Naive thymus-derived CD8-positive, alpha-beta T cell (primary cell): Measurements from ENCODE around the gene CACNA1C. TPM values are rescaled to one million over a fixed set of nuclear protein-coding genes. Genes with fewer than 3 reads are reported as not detected.
A peak's percentile ranks its signal among the peaks of the same experiment; 100 is the strongest.

Experiments
- ATAC-seq, 2 donors: fragments of 150-1000 bp; cut with Tn5 transposase in 1 of 2; sonication (Bioruptor Pico), chemical (Tn5 transposase) in 1 of 2; 1 replicate in 1 of 2; 2 replicates in 1 of 2; pipeline ENCODE4 v1.10.0; 2021; ENCODE audit warnings: mild to moderate bottlenecking in 2 of 2, moderate library complexity in 2 of 2
- POLR2A ChIA-PET: fragments of 350-600 bp; sonication (Branson Sonifier 250); formaldehyde crosslinking; loops from one replicate; lab custom pipeline; 2021; ENCODE audit warnings: antibody characterized with exemption; lab: Charles Lee
- DNase-seq, 10 donors: peaks; one replicate each; pipeline versions ENCODE4 v3.0.0 to v3.0.0-alpha.2; 2020 to 2022
- H3K27ac Mint-ChIP-seq, 10 donors: one replicate each; pipeline ENCODE4 v1.8.0; 2020 to 2022; ENCODE audit warnings: mild to moderate bottlenecking in 10 of 10, mixed read lengths in 10 of 10, moderate library complexity in 4 of 10, inconsistent platforms in 1 of 10
- H3K27me3 Mint-ChIP-seq, 5 donors: one replicate each; pipeline ENCODE4 v1.8.0; 2021 to 2022; ENCODE audit warnings: mixed read lengths in 5 of 5
- H3K36me3 Mint-ChIP-seq, 3 donors: one replicate each; pipeline ENCODE4 v1.8.0; 2020 to 2022; ENCODE audit warnings: mixed read lengths in 3 of 3, mild to moderate bottlenecking in 2 of 3, inconsistent platforms in 1 of 3
- H3K4me1 Mint-ChIP-seq, 4 donors: one replicate each; pipeline ENCODE4 v1.8.0; 2021 to 2022; ENCODE audit warnings: mixed read lengths in 4 of 4
- H3K4me3 Mint-ChIP-seq, 10 donors: one replicate each; pipeline ENCODE4 v1.8.0; 2020 to 2022; ENCODE audit warnings: mild to moderate bottlenecking in 10 of 10, mixed read lengths in 10 of 10, moderate library complexity in 6 of 10, inconsistent platforms in 1 of 10
- H3K9me3 Mint-ChIP-seq, 9 donors: one replicate each; pipeline ENCODE4 v1.8.0; 2020 to 2022; ENCODE audit warnings: mixed read lengths in 9 of 9, mild to moderate bottlenecking in 3 of 9, inconsistent platforms in 1 of 9, moderate library complexity in 1 of 9
- polyA plus RNA-seq, 3 donors: library from polyadenylated mRNA; unstranded; fragments of 300-500 nt; fragmentation: Illumina TruSeq; gene quantifications; one replicate each; pipeline ENCODE4 v1.2.3, GENCODE V29; 2021
- total RNA-seq, 8 experiments: library from RNA in 2 of 8; stranded (reverse) in 2 of 8; gene quantifications; one replicate each; pipeline ENCODE4 v1.2.3 and lab custom pipeline; 2021 to 2026

The CACNA1C gene
- total and polyA plus RNA-seq, 5 experiments from 2014 or later: 0.05 to 0.21 (median 0.16) TPM

- ATAC-seq (no peak), DNase-seq (no peak)
- POLR2A ChIA-PET: no interaction called here
- Mint-ChIP-seq H3K9me3 (no peaks in the 10 kb centered on the region), H3K36me3 (no peaks in the 10 kb centered on the region), H3K27ac (no peak overlapping the region), H3K4me3 (no peak overlapping the region), H3K27me3 (peaks cover 0 to 22% (median 6%) of the 10 kb centered on the region in 5 donors), H3K4me1 (peaks cover 0 to 2% (median 0%) of the 10 kb centered on the region in 4 donors)
Observed at GRCh38 chr12:2539938-2540337, 487.2 kb downstream of the CACNA1C start.

GRCh38 chr12:2540535-2540941 is 487.8 kb downstream of the CACNA1C start:
- no peak overlapping the region for H3K4me3 Mint-ChIP-seq
- H3K4me1 Mint-ChIP-seq: peaks cover 0 to 2% (median 0%) of the 10 kb centered on the region in 4 donors
- no peak overlapping the region for H3K27ac Mint-ChIP-seq
- POLR2A ChIA-PET: no interaction called here
- peaks cover 0 to 22% (median 6%) of the 10 kb centered on the region in 5 donors for H3K27me3 Mint-ChIP-seq
- H3K9me3 Mint-ChIP-seq: no peaks in the 10 kb centered on the region
- no peaks in the 10 kb centered on the region for H3K36me3 Mint-ChIP-seq
- peak in 1 of 10 donors; percentile 37 for DNase-seq
- no peak for ATAC-seq

- Mint-ChIP-seq H3K36me3 (no peaks in the 10 kb centered on the region), H3K9me3 (no peaks in the 10 kb centered on the region), H3K27me3 (peaks cover 0 to 22% (median 6%) of the 10 kb centered on the region in 5 donors), H3K27ac (no peak overlapping the region), H3K4me1 (peaks cover 0 to 2% (median 0%) of the 10 kb centered on the region in 4 donors), H3K4me3 (no peak overlapping the region)
- no peak for ATAC-seq
- no peak for DNase-seq
- POLR2A ChIA-PET: no interaction called here
Observed at GRCh38 chr12:2541631-2542204, 488.9 kb downstream of the CACNA1C start.

- ATAC-seq: no peak
- no peak for DNase-seq
- H3K36me3 Mint-ChIP-seq: no peaks in the 10 kb centered on the region
Observed at GRCh38 chr12:2543801-2544200, 491.0 kb downstream of the CACNA1C start.

GRCh38 chr12:2544230-2544629 is 491.4 kb downstream of the CACNA1C start:
- Mint-ChIP-seq H3K36me3 (no peaks in the 10 kb centered on the region), H3K9me3 (no peaks in the 10 kb centered on the region), H3K27ac (no peak overlapping the region), H3K4me3 (no peak overlapping the region), H3K27me3 (peaks cover 0 to 22% (median 6%) of the 10 kb centered on the region in 5 donors), H3K4me1 (no peaks in the 10 kb centered on the region)
- DNase-seq (no peak), ATAC-seq (no peak)
- POLR2A ChIA-PET: no interaction called here

More at GRCh38 chr12:2543801-2544200, 491.0 kb downstream of the CACNA1C start:
- Mint-ChIP-seq H3K4me3 (no peak overlapping the region), H3K4me1 (no peaks in the 10 kb centered on the region), H3K27me3 (peaks cover 0 to 22% (median 6%) of the 10 kb centered on the region in 5 donors), H3K9me3 (no peaks in the 10 kb centered on the region), H3K27ac (no peak overlapping the region)
- POLR2A ChIA-PET: no interaction called here

GRCh38 chr12:2547273-2548044 is 494.7 kb downstream of the CACNA1C start:
- ATAC-seq: no peak
- no peaks in the 10 kb centered on the region for H3K4me1 Mint-ChIP-seq
- POLR2A ChIA-PET: no interaction called here
- no peak overlapping the region for H3K4me3 Mint-ChIP-seq
- no peak for DNase-seq
- H3K27ac Mint-ChIP-seq: no peak overlapping the region
- peaks cover 0 to 18% (median 4%) of the 10 kb centered on the region in 5 donors for H3K27me3 Mint-ChIP-seq
- H3K9me3 Mint-ChIP-seq: no peaks in the 10 kb centered on the region
- H3K36me3 Mint-ChIP-seq: no peaks in the 10 kb centered on the region

- H3K36me3 Mint-ChIP-seq: no peaks in the 10 kb centered on the region
- POLR2A ChIA-PET: no interaction called here
- no peak overlapping the region for H3K4me3 Mint-ChIP-seq
- peaks cover 0 to 18% (median 4%) of the 10 kb centered on the region in 5 donors for H3K27me3 Mint-ChIP-seq
- no peak for DNase-seq
- H3K27ac Mint-ChIP-seq: no peak overlapping the region
- H3K4me1 Mint-ChIP-seq: no peaks in the 10 kb centered on the region
- no peak for ATAC-seq
- no peaks in the 10 kb centered on the region for H3K9me3 Mint-ChIP-seq
Observed at GRCh38 chr12:2548081-2548480, 495.3 kb downstream of the CACNA1C start.

- POLR2A ChIA-PET: no interaction called here
- no peaks in the 10 kb centered on the region for H3K4me1 Mint-ChIP-seq
- H3K27me3 Mint-ChIP-seq: peaks cover 0 to 12% (median 3%) of the 10 kb centered on the region in 5 donors
- no peak for DNase-seq
- H3K4me3 Mint-ChIP-seq: no peak overlapping the region
- H3K9me3 Mint-ChIP-seq: no peaks in the 10 kb centered on the region
- no peak overlapping the region for H3K27ac Mint-ChIP-seq
- ATAC-seq: no peak
- no peaks in the 10 kb centered on the region for H3K36me3 Mint-ChIP-seq
Observed at GRCh38 chr12:2550561-2551411, 498.0 kb downstream of the CACNA1C start.

GRCh38 chr12:2551412-2551900 is 498.7 kb downstream of the CACNA1C start:
- POLR2A ChIA-PET: no interaction called here
- Mint-ChIP-seq H3K27ac (no peak overlapping the region), H3K36me3 (no peaks in the 10 kb centered on the region), H3K4me3 (no peak overlapping the region), H3K9me3 (no peaks in the 10 kb centered on the region), H3K27me3 (peaks cover 0 to 14% (median 4%) of the 10 kb centered on the region in 5 donors), H3K4me1 (no peaks in the 10 kb centered on the region)
- DNase-seq: no peak
- no peak for ATAC-seq

GRCh38 chr12:2552000-2552756 is 499.4 kb downstream of the CACNA1C start:
- no peaks in the 10 kb centered on the region for H3K9me3 Mint-ChIP-seq
- H3K27ac Mint-ChIP-seq: no peak overlapping the region
- H3K27me3 Mint-ChIP-seq: peaks cover 0 to 14% (median 4%) of the 10 kb centered on the region in 5 donors
- POLR2A ChIA-PET: no interaction called here
- DNase-seq (no peak), ATAC-seq (no peak)
- no peak overlapping the region for H3K4me3 Mint-ChIP-seq
- no peaks in the 10 kb centered on the region for H3K4me1 Mint-ChIP-seq
- H3K36me3 Mint-ChIP-seq: no peaks in the 10 kb centered on the region

- no peak overlapping the region for H3K27ac Mint-ChIP-seq
- H3K9me3 Mint-ChIP-seq: no peaks in the 10 kb centered on the region
- H3K4me3 Mint-ChIP-seq: no peak overlapping the region
- DNase-seq (no peak), ATAC-seq (no peak)
- H3K36me3 Mint-ChIP-seq: no peaks in the 10 kb centered on the region
- POLR2A ChIA-PET: no interaction called here
- H3K27me3 Mint-ChIP-seq: peaks cover 0 to 16% (median 4%) of the 10 kb centered on the region in 5 donors
- peaks cover 0 to 2% (median 0%) of the 10 kb centered on the region in 4 donors for H3K4me1 Mint-ChIP-seq
Observed at GRCh38 chr12:2553388-2554126, 500.8 kb downstream of the CACNA1C start.
